NCI-H510A (cell line): ENCODE measurements around the gene TCHP.
"Not testable (repeated sequence)": the region's sequence is repeated elsewhere in the genome, so short reads cannot be mapped to it uniquely, and the experiment has no call there.

Experiments
- DNase-seq: peaks from one replicate; lab custom pipeline; 2025; lab: John Stamatoyannopoulos, UW

Gene TCHP, protein sequence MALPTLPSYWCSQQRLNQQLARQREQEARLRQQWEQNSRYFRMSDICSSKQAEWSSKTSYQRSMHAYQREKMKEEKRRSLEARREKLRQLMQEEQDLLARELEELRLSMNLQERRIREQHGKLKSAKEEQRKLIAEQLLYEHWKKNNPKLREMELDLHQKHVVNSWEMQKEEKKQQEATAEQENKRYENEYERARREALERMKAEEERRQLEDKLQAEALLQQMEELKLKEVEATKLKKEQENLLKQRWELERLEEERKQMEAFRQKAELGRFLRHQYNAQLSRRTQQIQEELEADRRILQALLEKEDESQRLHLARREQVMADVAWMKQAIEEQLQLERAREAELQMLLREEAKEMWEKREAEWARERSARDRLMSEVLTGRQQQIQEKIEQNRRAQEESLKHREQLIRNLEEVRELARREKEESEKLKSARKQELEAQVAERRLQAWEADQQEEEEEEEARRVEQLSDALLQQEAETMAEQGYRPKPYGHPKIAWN

GRCh38 chr12:109899783-109900751, at the start of gene TCHP:
Gene TCHP, plus strand, starts transcription at chr12:109900274. Its CDS starts 2,753 bp downstream, at chr12:109903027.
- peak; percentile 74 for DNase-seq

GRCh38 chr12:109850518-109850917, 49.6 kb upstream of the TCHP start:
- DNase-seq, result not testable (repeated sequence)

- no peak for DNase-seq
These were observed 44.7 kb upstream of the TCHP start for GRCh38 chr12:109855377-109855776.

DNA sequence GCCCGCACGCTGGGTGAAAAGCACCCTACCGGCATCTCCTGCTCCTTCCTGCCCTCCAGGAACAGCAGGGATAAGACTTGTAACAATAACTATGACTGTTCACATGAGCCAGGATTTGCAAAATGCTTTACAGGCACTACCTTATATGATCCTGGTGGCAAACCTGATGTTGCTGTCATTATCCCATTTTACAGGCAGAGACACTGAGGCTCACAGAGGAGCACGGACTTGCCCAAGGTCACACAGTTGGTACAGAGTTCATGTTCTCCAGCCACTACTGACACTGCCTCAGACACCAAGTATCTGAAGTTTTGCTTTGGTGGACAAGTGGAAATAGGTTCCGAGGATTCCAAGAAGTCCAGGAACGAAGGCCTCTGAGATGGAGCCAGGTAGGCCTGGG, 42.4 kb upstream of the TCHP start:
- DNase-seq, result no peak

DNA sequence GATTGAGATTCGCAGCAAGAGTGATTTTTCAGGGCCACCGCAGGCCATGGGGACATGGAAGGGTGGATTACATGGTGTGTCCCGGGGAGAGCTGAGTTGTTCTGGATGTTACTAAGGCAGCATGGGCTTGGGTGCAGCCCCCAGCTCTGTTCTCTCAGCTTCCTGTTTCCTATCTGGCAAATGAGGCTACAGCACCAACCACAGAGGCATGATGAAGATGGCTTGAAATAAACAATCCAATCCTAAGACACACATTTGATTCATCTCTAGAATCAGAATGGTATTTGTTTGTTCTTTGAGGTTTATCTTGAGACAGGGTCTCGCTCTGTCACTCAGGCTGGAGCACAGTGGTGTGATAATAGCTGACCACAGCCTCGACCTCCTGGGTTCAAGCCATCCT, 41.3 kb upstream of the TCHP start:
- no peak for DNase-seq

GRCh38 chr12:109860977-109861376, 39.1 kb upstream of the TCHP start:
- no peak for DNase-seq

DNA sequence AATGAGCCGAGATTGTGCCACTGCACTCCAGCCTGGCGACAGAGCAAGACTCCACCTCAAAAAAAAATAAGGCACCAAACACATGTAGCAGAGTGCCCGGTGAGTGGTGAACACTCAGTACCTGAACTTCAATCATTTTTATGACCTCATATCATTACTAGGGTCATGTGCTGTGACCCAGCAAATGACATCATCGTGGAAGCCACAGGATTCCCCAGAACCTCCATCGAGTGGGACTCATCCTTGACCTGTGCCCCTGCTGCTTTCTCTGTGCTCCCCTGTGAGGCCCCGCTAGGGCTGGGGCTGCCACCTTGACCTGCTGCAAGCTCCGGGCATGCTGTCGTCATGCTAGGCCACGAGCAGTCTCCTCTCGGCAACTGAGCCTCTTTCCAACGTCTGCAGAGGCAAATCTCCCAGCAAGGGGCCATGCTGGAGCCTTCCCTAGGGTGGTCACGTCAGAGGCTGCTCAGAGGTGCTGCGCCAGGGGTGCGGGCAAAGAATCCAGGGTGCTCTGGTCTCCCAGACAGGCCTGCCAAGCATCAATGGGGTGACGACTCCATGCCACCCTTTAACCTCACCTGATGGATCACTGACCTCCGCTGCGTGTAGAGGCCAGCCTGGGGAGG, 38.3 kb upstream of the TCHP start:
- no peak for DNase-seq

- not testable (repeated sequence) for DNase-seq
These were observed 37.6 kb upstream of the TCHP start for GRCh38 chr12:109862491-109862890.

DNA sequence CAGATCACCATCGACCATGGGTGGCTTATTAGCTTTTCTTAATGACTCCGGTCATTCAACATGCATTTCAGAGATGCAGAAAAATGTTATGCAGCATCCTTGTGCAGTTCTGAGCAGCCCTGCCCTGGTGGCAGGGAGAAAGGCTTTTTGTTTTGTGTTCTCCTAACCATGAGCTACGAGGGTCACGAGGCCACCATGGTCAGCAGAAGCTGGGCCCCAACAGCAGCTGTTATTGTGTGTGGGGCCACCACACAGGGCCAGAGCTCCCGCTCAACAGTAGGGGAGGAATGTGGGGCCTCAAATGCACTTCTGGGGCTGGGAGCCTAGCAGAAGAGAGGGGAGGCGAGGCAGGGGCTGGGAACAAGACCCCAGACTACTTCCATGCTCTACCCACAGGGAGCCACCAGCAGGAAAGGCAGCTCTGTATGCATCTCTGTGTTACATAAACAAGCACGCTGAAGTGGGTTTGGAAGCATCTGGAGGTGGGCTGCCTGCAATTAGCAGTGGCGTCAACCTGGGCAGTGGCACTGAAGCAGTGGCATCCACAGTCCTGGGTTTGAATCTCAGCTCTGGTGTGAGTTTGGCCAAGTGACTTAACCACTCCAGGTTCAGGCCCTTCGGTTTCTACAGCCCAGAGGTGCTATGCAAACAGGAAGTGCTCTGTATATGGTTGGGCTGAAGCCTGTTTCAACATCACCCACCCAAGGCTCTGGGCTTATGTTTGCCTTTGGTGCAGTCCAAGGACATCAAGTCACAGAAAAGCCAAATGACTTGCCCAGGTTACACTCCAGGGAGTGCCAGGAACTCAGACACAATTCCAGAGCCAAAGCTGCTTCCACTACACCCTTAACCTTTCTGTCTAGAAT, 36.0 kb upstream of the TCHP start:
- peak; percentile 49 for DNase-seq

- DNase-seq, result no peak
These were observed 35.2 kb upstream of the TCHP start for GRCh38 chr12:109864916-109865315.

GRCh38 chr12:109868182-109869051, 31.7 kb upstream of the TCHP start:
- no peak for DNase-seq

DNA sequence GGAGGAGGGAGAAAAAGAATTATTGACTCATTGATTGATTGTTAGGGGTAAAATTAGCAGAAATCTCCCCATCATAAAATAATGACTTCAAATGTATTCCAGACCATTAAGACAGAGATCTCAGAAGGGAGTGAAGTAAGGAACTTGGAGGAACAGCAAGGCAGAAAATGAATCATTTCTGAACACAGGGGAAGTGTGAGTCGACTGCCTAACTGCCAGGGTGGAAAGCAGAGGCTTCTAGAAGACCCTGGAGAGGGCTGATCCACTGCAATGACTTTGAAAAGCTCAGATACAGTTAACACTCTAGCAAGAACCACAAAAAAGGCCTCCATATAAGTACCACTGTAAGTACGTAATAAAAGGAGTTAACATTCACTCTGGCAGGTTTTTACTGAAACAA, 29.4 kb upstream of the TCHP start:
- no peak for DNase-seq

DNA sequence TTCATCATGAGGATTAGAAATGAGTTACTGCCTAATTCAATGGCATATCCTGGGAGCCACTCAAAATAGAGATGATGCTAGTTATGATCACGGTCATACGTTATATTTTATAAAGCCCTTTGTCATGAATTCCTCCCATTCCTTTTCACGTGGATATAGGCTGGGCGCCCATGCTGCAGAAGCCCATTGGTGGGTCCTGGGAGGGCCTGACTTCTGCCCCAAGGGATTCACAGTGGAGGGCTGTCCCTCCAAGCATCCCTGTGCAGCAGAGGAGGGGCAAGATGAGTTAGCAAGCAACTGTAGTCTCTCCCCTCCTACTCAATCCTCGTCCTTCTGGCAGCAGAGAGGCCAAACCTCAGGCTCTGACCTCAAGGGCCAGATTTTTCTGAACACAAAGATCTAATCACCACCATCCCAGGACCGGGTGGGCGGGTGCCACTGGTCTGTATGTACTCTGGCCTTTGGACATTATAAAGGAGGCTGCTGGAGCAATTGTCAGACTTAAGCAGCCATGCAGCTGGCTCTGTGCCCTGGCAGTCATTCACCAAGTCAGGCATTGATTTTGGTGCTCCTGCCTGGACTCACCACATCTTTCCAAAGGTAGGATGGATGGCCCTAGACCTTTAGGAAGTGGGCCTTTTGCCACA, 28.3 kb upstream of the TCHP start:
- no peak for DNase-seq

- no peak for DNase-seq
These were observed 26.4 kb upstream of the TCHP start for GRCh38 chr12:109873653-109874052.

DNA sequence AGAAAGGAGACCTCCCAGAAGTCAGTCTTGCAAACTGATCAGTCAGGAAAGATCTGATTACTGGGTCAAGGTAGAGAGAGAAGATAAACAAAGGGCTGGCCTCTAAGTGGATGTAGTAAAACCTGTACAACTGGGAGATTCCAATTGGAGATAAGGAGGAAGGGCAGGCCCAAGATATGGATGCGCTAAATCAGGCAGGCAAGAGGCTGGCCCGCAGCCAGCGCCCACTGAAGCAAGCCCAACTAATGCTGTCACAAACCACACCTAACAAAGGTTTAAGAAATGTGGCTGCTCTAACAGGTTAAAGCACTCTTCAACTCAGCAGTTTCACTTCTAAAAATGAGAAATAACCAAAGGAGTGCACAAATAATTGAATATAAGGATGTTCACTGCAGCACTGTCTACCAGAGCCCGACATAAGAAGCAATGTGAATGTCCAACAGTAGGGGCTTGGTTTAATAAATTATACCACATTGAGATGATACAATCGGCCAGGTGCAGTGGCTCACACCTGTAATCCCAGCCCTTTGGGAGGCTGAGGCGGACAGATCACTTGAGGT, 24.4 kb upstream of the TCHP start:
- peak; percentile 56 for DNase-seq

DNA sequence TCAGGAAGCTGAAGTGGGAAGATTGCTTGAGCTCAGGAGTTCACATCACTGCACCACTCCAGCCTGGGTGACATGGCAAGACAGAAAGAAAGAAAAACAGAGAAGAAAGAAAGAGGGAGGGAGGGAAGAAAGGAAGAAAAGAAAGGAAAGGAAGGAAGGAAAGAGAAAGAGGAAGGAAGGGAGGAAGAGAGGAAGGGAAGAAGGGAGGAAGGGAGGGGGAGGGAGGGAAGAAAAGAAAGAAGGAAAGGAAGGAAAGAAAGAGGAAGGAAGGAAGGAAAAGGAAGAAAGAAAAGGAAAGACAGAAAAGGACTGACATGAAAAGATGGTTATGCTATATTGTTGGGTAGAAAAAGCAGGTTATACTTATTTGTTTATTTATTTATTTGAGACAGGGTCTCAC, 23.7 kb upstream of the TCHP start:
- DNase-seq, result no peak

DNA sequence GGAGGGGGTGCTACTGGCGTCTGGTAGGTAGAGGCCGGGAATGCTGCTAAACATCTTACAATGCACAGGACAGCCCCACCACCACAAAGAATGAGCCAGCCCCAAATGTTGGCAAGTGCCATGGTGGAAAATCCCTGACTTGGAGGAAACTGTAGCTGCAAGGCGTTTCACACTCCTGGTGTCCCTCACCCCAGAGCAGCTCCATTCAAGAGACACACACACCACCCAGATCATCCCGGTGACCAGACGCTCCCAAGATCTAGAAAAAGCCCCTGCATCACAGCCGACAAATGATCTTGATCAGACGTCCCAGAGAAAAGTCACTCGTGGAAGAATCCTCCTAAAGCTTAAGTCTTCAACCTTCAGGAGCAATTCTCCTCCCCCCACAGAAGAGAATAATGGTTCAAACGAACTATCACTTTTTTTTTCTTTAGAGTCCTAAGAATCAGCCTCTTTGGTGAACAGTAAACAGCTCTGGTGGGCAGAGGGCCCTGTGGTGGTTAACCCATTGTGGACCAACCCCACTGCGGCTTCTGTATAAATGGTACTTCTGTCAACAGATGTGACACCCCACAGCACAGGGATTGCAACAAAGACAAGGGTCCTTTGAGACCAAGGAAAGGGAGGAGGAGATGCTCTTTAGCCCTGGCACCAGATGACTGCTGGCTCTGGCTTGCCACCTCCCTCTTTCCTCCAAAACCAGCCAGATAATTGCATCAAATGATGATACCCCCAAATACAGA, 22.4 kb upstream of the TCHP start:
- no peak for DNase-seq

DNA sequence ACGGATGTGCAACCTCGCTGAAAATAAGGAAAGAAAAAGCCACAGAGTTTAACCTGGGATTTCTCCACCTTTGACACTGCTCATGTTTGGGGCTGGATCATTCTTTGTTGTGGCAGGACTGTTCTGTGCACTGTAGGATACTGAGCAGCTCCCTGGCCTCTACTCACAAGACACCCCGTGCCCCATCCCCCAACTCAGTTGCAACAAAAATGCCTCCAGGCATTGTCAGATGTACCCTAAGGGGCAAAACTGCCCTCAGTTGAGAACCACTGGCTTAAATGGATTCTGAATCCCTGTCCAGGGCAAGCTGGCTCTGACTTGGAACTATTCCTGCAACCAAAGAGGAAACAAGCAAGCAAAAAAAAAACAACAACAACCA, 21.8 kb upstream of the TCHP start:
- no peak for DNase-seq

- no peak for DNase-seq
These were observed 21.3 kb upstream of the TCHP start for GRCh38 chr12:109878749-109879148.
